Measurements from ENCODE around the gene NFIX.

DNA sequence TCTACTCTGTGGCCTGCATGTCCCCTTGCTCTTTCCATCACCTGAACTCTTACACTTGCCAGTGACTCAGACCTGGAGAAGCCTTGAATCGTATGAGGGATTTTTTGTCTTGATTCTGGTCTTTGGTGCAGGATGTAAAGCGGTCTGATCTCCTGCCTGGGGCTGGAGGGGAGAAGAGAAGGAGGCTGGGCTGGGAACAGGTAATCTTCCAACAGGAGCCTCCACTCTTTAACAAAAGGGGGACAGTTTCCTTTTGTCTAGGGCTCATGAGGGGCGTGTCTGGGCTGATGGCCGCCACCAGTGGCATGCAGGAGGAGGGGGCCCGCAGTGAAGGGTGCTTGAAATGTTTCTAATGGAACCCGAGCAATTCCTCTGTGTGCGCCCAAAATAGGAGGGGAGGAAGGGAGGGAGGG lies 24.7 kb downstream of the NFIX start:
- TF ChIP-seq, protein P1, sequence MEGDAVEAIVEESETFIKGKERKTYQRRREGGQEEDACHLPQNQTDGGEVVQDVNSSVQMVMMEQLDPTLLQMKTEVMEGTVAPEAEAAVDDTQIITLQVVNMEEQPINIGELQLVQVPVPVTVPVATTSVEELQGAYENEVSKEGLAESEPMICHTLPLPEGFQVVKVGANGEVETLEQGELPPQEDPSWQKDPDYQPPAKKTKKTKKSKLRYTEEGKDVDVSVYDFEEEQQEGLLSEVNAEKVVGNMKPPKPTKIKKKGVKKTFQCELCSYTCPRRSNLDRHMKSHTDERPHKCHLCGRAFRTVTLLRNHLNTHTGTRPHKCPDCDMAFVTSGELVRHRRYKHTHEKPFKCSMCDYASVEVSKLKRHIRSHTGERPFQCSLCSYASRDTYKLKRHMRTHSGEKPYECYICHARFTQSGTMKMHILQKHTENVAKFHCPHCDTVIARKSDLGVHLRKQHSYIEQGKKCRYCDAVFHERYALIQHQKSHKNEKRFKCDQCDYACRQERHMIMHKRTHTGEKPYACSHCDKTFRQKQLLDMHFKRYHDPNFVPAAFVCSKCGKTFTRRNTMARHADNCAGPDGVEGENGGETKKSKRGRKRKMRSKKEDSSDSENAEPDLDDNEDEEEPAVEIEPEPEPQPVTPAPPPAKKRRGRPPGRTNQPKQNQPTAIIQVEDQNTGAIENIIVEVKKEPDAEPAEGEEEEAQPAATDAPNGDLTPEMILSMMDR (conservative IDR thresholded peaks at IDR 0.05 in 1 of 2, IDR thresholded peaks at IDR 0.05 in 1 of 2; ENCODE audit: low read depth in 1 of 2, low read length in 2 of 2) = no peak
- TF ChIP-seq EZH2 (IDR thresholded peaks at IDR 0.05; ENCODE audit: low read length, missing control alignments) = no peak
